Activated CD8-positive, alpha-beta memory T cell treated with anti-CD3 and anti-CD28 coated beads for 24 hours (primary cell): ENCODE results near the gene MAP3K14.

ENCODE experiments used
- DNase-seq: peaks from one replicate; pipeline ENCODE4 v3.0.0-alpha.2; 2020

The MAP3K14 gene

DNA sequence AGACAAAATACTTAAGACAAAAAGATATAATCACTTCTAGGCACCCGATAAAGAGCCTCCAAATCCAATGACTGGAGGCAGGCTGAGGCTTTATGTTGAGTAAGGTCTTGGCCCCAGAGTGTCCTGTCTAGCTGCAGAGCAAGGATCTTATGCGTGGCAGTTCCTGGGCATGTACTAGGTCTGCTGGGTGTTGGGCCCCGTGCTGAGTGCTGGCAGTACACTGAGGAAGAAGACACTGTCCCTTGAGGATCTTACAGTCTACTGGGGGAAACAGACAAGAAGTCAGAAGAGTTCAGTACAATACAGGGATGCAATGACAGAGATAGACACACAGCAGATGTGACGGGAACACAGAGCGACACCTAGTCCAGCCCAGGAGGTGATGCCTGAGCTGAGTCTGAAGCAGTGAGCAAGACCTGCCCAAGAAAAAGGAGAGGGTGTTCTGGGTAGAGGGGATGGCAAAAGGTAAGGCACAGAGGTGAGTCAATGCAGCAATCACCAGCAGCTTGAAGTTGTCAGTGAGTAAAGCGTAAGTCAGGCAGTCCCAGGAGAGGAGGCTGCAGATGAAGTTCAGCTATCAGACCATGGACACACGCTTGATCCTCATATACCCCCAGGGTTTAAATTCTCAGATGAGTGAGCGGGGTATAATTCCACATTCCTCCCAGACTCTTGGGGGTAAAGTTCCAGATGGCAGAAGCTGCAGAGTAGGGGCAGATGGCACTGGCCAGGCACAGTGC lies 18.1 kb downstream of the MAP3K14 start:
- no peak for DNase-seq

GRCh38 chr17:45296833-45297124 lies 20.0 kb downstream of the MAP3K14 start:
- no peak for DNase-seq

DNA sequence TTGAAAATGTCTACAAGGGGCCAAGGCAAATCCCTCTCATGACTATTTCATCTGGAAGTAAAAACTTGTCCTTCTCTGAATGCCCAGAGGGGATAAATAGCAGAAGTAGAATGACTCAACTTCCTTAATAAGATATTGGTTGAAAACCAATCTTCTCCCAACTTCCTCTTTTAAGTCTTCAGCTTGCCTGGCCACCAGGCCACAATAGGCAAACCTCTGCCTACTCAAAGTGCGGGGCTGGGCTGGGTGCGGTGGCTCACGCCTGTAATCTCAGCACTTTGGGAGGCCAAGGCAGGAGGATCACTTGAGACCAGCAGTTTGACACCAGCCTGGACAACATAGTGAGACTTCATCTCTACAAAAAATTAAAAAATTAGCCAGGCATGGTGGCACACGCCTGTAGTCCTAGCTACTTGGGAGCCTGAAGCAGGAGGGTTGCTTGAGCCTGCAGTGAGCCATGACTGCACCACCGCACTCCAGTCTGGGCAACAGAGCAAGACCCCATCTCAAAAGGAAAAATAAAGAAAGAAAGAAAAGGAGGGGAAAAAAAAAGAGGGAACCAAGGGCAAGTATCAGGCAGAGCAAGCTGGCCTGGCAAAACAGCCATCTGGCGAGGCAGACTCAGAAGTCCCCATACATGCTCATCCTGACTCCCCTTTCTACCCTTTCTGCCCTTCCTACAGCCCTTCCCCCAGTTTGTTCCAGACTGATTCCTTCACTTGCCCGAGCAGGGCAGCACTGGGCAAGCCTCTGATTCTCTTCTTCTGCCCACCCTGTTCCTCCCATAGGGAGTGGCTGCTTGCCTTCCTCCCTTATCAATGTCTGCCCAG lies 20.6 kb downstream of the MAP3K14 start:
- DNase-seq = no peak

GRCh38 chr17:45294506-45294905 lies 22.3 kb downstream of the MAP3K14 start:
- DNase-seq = no peak

GRCh38 chr17:45293413-45294211 lies 23.2 kb downstream of the MAP3K14 start:
- no peak for DNase-seq

GRCh38 chr17:45292696-45293412 lies 24.0 kb downstream of the MAP3K14 start:
- no peak for DNase-seq

GRCh38 chr17:45291171-45291805 lies 25.5 kb downstream of the MAP3K14 start:
- DNase-seq = no peak

DNA sequence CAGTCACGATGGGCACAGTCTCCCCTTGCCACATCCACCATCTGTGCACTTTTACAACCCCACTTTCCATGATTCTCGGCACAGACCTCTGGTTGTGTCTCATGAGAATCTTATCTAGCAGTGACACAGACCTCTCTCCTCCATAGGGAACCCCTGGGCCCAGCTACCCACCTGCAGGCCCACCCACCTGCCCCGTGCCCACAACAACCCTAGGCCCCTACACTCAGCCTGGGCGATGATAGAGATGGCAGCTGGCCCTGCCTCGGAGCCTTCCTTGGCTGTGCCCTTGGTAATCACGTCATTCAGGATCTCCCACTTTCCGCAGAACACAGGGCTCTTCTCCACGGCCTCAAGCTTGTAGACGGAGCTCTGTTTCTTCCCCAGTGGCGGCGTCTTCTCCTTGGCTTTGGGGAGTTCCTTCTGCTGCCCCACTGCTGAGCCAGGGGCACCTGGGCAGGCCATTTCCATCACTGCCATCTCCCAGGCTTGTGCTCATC lies 26.5 kb downstream of the MAP3K14 start:
- DNase-seq = no peak

DNA sequence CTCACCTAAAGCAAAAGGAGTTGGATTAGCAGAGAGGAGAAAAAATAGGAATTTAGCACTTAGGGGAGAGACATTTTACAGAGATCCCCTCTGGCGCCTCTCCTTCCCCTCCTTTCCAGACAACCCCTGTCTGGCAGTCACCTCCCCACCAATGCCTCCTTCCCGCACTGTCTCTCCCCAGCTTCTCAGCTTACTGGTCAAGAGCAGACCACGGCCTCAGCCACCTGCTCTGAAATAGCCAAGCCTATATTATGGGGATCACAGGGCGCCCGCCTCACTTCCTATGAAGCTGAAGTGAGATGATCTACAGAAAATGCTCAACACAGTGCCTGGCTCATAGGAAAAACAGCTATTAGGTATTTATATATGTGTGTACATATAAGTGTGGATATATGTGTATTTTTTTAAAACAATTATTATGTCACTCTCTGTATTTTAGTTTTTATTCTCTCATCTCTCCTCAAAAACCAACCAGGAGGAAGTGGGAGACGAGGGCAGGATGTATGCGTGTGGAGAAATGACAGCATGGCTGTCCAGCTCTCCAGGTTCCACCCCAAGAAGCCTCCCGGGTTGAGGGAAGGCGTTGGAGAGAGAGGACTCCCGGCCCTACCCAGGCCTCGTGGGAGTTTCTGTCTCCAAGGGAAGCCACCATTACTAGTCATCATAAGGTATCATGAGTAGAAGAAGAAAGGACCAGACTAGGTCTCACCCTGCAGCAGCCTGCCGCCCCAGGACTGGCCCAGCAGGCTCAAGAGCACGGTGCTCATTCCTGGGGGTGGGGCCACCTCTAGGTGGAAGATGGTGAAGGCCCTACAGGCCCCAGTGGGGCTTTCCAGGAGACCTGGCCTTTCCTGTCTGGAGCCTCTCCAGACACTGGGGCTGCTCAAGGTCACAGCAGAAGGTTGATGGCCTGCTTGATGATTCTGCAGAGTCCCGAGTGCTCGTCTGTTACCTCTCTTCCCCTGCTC lies 27.2 kb downstream of the MAP3K14 start:
- DNase-seq = no peak

DNA sequence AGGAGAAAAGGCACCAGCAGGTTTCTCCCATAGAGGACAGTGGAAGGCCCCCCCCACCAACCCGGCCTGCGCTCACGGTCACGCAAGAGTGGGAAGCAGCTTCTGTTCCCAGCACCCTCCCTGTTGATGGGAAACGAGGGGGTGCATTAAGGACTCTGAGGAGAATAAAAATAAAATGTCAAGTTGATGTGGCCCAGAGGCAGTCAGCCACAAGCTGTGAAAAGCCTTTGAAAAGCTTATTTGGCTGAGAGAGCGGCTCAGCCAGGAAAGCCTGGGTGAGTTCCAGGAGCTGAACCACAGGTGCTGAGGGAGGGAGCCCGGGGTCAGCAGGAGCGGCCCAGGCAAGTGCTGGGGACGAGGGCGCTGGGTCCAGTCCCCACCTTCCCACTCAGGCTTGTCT lies 28.0 kb downstream of the MAP3K14 start:
- no peak for DNase-seq

GRCh38 chr17:45287526-45288500 lies 29.0 kb downstream of the MAP3K14 start:
- no peak for DNase-seq

DNA sequence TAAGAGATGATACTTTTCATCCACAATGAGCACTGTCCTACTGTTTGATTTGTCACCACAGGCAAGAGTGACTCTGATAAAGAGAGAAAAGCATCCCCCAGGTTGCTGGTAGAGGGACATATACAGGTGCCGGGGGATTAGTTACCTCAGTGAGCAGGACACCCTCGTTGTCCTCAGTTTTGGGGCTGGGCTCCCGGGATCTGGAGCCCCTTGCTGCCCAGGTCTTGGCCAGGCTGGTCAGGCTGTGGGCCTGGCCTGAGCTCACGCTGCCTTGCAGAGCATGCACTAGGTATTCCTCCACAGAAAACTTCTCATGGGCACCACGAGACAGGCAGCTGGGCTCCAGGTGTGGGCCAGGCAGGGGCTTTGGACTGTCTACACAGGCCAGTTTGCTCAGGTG lies 30.5 kb downstream of the MAP3K14 start:
- no peak for DNase-seq

DNA sequence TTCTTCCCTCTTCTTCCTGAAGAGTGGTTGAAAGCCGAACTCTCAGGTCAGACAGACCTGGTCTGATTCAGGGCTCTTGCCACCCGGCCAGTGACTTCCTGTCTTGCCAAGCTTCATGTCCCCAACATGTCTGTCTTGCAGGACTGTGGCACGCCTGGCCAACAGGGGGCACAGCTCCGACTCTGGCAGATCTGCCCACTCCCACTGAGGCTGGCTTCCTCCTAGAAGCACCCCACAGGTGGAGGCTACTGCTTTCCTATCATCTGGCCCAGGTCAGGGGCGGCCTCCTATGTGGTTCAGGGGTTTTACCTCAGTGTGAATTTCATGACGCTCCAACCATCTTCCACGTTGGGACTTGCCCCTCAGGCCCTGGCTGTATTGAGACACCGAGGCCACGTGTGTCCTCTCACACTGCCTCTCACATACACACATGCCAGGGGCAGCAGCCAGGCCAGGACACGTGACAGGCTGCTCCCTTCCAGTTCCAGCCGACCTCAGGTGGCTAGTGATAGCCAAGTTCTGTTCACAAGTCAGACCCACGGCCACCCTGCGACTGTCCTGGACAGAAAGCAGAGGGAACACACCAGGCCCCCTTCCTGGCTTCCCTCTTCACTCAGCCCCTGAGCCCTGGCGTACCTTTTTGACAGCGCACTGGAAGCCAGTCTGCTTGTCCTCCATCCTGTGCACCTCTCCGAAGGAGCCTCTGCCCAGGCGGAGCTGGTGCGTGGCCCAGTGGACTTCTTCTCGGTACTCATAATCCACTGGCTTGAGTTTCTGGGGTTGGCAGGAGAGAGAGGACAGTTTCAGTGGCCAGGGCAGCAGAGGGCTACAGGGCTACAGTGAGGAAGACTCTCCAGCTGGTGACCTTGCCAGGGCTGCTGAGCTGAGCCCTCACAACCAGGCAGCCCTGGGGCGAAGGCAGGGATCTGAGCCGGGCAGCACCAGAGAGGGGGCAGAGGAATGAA lies 32.4 kb downstream of the MAP3K14 start:
- DNase-seq = no peak

GRCh38 chr17:45283711-45284110 lies 33.1 kb downstream of the MAP3K14 start:
- no peak for DNase-seq

DNA sequence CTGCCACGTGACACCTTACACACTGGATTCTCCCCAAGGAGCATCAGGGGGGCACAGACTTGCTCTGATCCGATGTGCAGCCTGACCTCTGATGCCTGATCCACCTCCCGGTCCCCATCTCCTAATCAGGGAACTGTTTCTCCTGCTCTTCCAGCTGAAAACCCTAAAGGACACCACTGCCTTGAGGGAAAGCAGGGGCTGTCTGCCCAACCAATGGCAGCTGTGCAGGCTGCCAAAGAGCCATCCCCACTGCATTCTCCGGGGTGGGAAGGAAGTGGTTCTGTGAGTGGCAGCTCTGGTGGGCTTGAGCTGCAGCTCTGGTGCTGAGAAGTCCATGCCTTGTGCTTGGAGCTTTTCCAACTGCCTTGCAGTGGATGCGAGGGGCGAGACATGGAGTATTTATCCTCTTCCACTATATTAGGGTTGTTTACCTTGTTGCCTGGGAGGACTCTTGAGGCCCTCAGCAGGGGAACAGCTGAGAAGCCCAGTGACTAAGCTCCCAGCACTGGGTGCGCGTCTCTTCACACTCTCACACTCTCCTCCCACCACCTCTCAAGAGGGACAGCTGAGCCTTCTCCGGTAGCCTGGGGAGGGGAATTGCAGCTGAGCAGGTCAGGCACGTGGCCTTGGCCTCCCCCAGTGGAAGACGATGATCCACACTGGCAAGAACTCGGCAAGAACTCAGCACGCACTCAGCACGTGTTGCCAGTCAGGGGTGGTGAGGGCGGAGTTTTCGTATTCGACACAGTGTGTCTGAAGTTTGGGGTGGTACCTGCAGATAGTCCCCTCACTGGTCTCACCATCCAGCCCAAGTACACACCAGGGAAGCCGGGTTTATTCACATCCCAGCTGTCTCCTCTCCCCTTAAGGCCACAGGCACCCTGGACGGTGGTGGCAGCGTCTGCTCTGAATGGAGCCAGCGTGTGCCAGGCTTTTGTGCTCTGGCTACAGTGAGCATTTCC lies 33.9 kb downstream of the MAP3K14 start:
- no peak for DNase-seq

- DNase-seq = no peak
Observed at GRCh38 chr17:45279898-45280297, 36.9 kb downstream of the MAP3K14 start.

GRCh38 chr17:45277992-45278391 lies 38.8 kb downstream of the MAP3K14 start:
- no peak for DNase-seq
